ENCODE data around the gene STAT6. TPM values are rescaled to one million over a fixed set of nuclear protein-coding genes. Genes with fewer than 3 reads are reported as not detected.
A peak's percentile ranks its signal among the peaks of the same experiment; 100 is the strongest.

Gene STAT6
- polyA plus RNA-seq, 1 experiment, result 177 TPM

- DNase-seq (ENCODE audit: low read depth), result no peak
- Histone ChIP-seq H3K4me3 (ENCODE audit: low read depth, low read length) (no peak overlapping the region), H3K36me3 (ENCODE audit: control insufficient read depth, insufficient read depth, low read length) (peaks cover 45% of the 10 kb centered on the region), H3K27me3 (ENCODE audit: control insufficient read depth, insufficient read depth, low read length) (no peaks in the 10 kb centered on the region)
- ChIA-PET POLR2A (interaction anchor here (0.6 kb wide), 1 partner anchor 27 kb away, joined by 19 read pairs; no protein-coding TSS in a partner anchor), CTCF (interaction anchor here (1.0 to 15.6 kb wide), 12 partner anchors 9 to 330 kb away, joined by 3 to 190 read pairs (median 5); partner anchors contain the start of genes HSD17B6, LRP1, NEMP1 and STAT6)
- no peak for TF ChIP-seq CTCF (IDR thresholded peaks at IDR 0.05; ENCODE audit: insufficient read depth, low read depth, low read length)
Measured at GRCh38 chr12:57092876-57093414, 18.2 kb downstream of the STAT6 start.

GRCh38 chr12:57092529-57092862 is 18.7 kb downstream of the STAT6 start:
- POLR2A ChIA-PET, result interaction anchor here (0.6 kb wide), 1 partner anchor 27 kb away, joined by 19 read pairs; no protein-coding TSS in a partner anchor

GRCh38 chr12:57091638-57092528 is 19.3 kb downstream of the STAT6 start:
- Histone ChIP-seq H3K4me3 (ENCODE audit: low read depth, low read length) (peak overlapping the region; percentile 96), H3K27me3 (ENCODE audit: control insufficient read depth, insufficient read depth, low read length) (no peaks in the 10 kb centered on the region), H3K36me3 (ENCODE audit: control insufficient read depth, insufficient read depth, low read length) (peaks cover 42% of the 10 kb centered on the region)
- no peak for TF ChIP-seq CTCF (IDR thresholded peaks at IDR 0.05; ENCODE audit: insufficient read depth, low read depth, low read length)
- ChIA-PET CTCF (interaction anchor here (0.7 to 15.6 kb wide), 14 partner anchors 8 to 329 kb away, joined by 3 to 190 read pairs (median 4); partner anchors contain the start of genes HSD17B6, NEMP1 and STAT6), POLR2A (no interaction called here)
- DNase-seq (ENCODE audit: low read depth), result no peak

More at GRCh38 chr12:57092529-57092862, 18.7 kb downstream of the STAT6 start:
- DNase-seq (ENCODE audit: low read depth), result no peak
- H3K4me3 ChIP-seq (ENCODE audit: low read depth, low read length), result no peak overlapping the region
- H3K27me3 ChIP-seq (ENCODE audit: control insufficient read depth, insufficient read depth, low read length), result no peaks in the 10 kb centered on the region
- no peak for TF ChIP-seq CTCF (IDR thresholded peaks at IDR 0.05; ENCODE audit: insufficient read depth, low read depth, low read length)
- H3K36me3 ChIP-seq (ENCODE audit: control insufficient read depth, insufficient read depth, low read length), result peaks cover 45% of the 10 kb centered on the region
- CTCF ChIA-PET, result interaction anchor here (1.0 to 15.6 kb wide), 12 partner anchors 9 to 330 kb away, joined by 3 to 190 read pairs (median 4); partner anchors contain the start of genes HSD17B6, NEMP1 and STAT6

- ChIA-PET CTCF (interaction anchor here (0.7 to 15.6 kb wide), 11 partner anchors 11 to 151 kb away, joined by 3 to 190 read pairs (median 5); partner anchors contain the start of genes NEMP1 and STAT6), POLR2A (no interaction called here)
- DNase-seq (ENCODE audit: low read depth), result no peak
- H3K36me3 ChIP-seq (ENCODE audit: control insufficient read depth, insufficient read depth, low read length), result peaks cover 36% of the 10 kb centered on the region
- H3K4me3 ChIP-seq (ENCODE audit: low read depth, low read length), result peak overlapping the region; percentile 96
- H3K27me3 ChIP-seq (ENCODE audit: control insufficient read depth, insufficient read depth, low read length), result no peaks in the 10 kb centered on the region
- TF ChIP-seq CTCF (IDR thresholded peaks at IDR 0.05; ENCODE audit: insufficient read depth, low read depth, low read length), result peak; percentile 44; the same call in 1 of the 2 replicates
Measured at GRCh38 chr12:57090924-57091637, 20.1 kb downstream of the STAT6 start.

Measured in BJ (cell line).